DOHH2 (cell line): ENCODE results near the gene IFI16.

ENCODE experiments used
- H3F3A ChIP-seq: fragments of 200-600 bp; sonication (generic), shearing (Covaris generic); 2 replicates; pipeline ENCODE4 v1.6.0; 2016; ENCODE audit warnings: antibody characterized with exemption, mild to moderate bottlenecking; ENCODE audit not compliant: control insufficient read depth, insufficient read depth
- H3K27ac ChIP-seq: fragments of 200-600 bp; sonication (generic); 2 replicates; pipeline ENCODE4 v1.5.1; 2014; ENCODE audit warnings: low read depth, mild to moderate bottlenecking, low read length, moderate library complexity
- H3K27me3 ChIP-seq: fragments of 200-600 bp; sonication (generic); 2 replicates; pipeline ENCODE4 v1.6.1; 2014; ENCODE audit warnings: mild to moderate bottlenecking, low read length, mixed read lengths; ENCODE audit not compliant: control insufficient read depth
- H3K36me3 ChIP-seq: fragments of 200-600 bp; sonication (generic); 2 replicates; pipeline ENCODE4 v1.6.1; 2014; ENCODE audit warnings: mild to moderate bottlenecking, low read length, moderate library complexity, mixed read lengths; ENCODE audit not compliant: control insufficient read depth
- H3K4me1 ChIP-seq: fragments of 200-600 bp; sonication (generic); 2 replicates; pipeline ENCODE4 v1.6.1; 2014; ENCODE audit warnings: mild to moderate bottlenecking, low read length, mixed read lengths; ENCODE audit not compliant: control insufficient read depth
- H3K4me2 ChIP-seq: fragments of 200-600 bp; sonication (generic); 2 replicates; pipeline ENCODE4 v1.6.0; 2014; ENCODE audit warnings: mild to moderate bottlenecking, low read length, moderate library complexity
- H3K4me3 ChIP-seq: fragments of 200-600 bp; sonication (generic); 2 replicates; pipeline ENCODE4 v1.5.1; 2014; ENCODE audit warnings: mild to moderate bottlenecking, low read length, mixed read lengths
- H3K79me2 ChIP-seq: fragments of 200-600 bp; sonication (generic); 2 replicates; pipeline ENCODE4 v1.6.1; 2014; ENCODE audit warnings: mild to moderate bottlenecking, low read length, mixed read lengths; ENCODE audit not compliant: control insufficient read depth
- H3K9me2 ChIP-seq: fragments of 200-600 bp; sonication (generic); replicated peaks from 2 replicates; pipeline ENCODE4 v1.6.1; 2014; ENCODE audit warnings: mild to moderate bottlenecking, low read length, mixed read lengths; ENCODE audit not compliant: control insufficient read depth
- H3K9me3 ChIP-seq: fragments of 200-600 bp; sonication (generic); 2 replicates; pipeline ENCODE4 v1.6.1; 2014; ENCODE audit warnings: antibody characterized with exemption, low read length, mixed read lengths; ENCODE audit not compliant: control insufficient read depth, insufficient read depth
- H4K20me1 ChIP-seq: fragments of 200-600 bp; sonication (generic); 2 replicates; pipeline ENCODE4 v1.6.0; 2014; ENCODE audit warnings: low read depth, mild to moderate bottlenecking, antibody characterized with exemption, low read length, moderate library complexity; ENCODE audit not compliant: control insufficient read depth, insufficient read depth
- CTCF ChIP-seq: fragments of 200-600 bp; sonication (generic); IDR thresholded peaks from one replicate; pipeline ENCODE4 v1.5.1; 2014; ENCODE audit warnings: antibody characterized with exemption, mild to moderate bottlenecking, low read depth, low read length; ENCODE audit not compliant: poor library complexity, severe bottlenecking
- EZH2phosphoT487 ChIP-seq: fragments of 200-600 bp; sonication (generic); IDR thresholded peaks from 2 replicates; pipeline ENCODE4 v1.6.1; 2017; ENCODE audit warnings: borderline replicate concordance, mild to moderate bottlenecking, antibody characterized with exemption, low read length, moderate library complexity, mixed read lengths

Gene IFI16

GRCh38 chr1:159088546-159089183, 79.0 kb downstream of the IFI16 start:
- Histone ChIP-seq H3K4me3 (no peak overlapping the region), H3K79me2 (no peaks in the 10 kb centered on the region), H3K4me1 (peaks cover 13% of the 10 kb centered on the region), H3K9me2 (no peaks in the 10 kb centered on the region), H3F3A (no peaks in the 10 kb centered on the region), H3K27ac (no peak overlapping the region), H3K36me3 (no peaks in the 10 kb centered on the region), H3K9me3 (no peaks in the 10 kb centered on the region), H3K27me3 (no peaks in the 10 kb centered on the region), H3K4me2 (no peak overlapping the region), H4K20me1 (no peaks in the 10 kb centered on the region)
- TF ChIP-seq EZH2phosphoT487 (no peak), CTCF (no peak)

GRCh38 chr1:159089184-159089791, 79.6 kb downstream of the IFI16 start:
- no peaks in the 10 kb centered on the region for H3K79me2 ChIP-seq
- no peak overlapping the region for H3K4me2 ChIP-seq
- H3F3A ChIP-seq, result no peaks in the 10 kb centered on the region
- no peaks in the 10 kb centered on the region for H4K20me1 ChIP-seq
- H3K27me3 ChIP-seq, result no peaks in the 10 kb centered on the region
- H3K4me3 ChIP-seq, result no peak overlapping the region
- H3K4me1 ChIP-seq, result peaks cover 13% of the 10 kb centered on the region
- H3K9me3 ChIP-seq, result no peaks in the 10 kb centered on the region
- H3K36me3 ChIP-seq, result no peaks in the 10 kb centered on the region
- H3K27ac ChIP-seq, result no peak overlapping the region
- TF ChIP-seq EZH2phosphoT487, result no peak
- TF ChIP-seq CTCF, result peak; percentile 80
- H3K9me2 ChIP-seq, result no peaks in the 10 kb centered on the region

GRCh38 chr1:159090286-159091179, 80.8 kb downstream of the IFI16 start:
- H3K79me2 ChIP-seq, result no peaks in the 10 kb centered on the region
- no peak for TF ChIP-seq CTCF
- TF ChIP-seq EZH2phosphoT487, result no peak
- no peak overlapping the region for H3K27ac ChIP-seq
- H3K9me3 ChIP-seq, result no peaks in the 10 kb centered on the region
- no peaks in the 10 kb centered on the region for H3K9me2 ChIP-seq
- H3K36me3 ChIP-seq, result no peaks in the 10 kb centered on the region
- no peak overlapping the region for H3K4me3 ChIP-seq
- H3K4me2 ChIP-seq, result no peak overlapping the region
- no peaks in the 10 kb centered on the region for H3F3A ChIP-seq
- no peaks in the 10 kb centered on the region for H3K27me3 ChIP-seq
- peaks cover 13% of the 10 kb centered on the region for H3K4me1 ChIP-seq
- no peaks in the 10 kb centered on the region for H4K20me1 ChIP-seq
